HepG2 (cell line): ENCODE measurements around the gene NCOA5. TPM values are rescaled to one million over a fixed set of nuclear protein-coding genes. Genes with fewer than 3 reads are reported as not detected.
A peak's percentile ranks its signal among the peaks of the same experiment; 100 is the strongest.

ENCODE experiments used
- ARID2 ChIP-seq: sonication (generic); formaldehyde crosslinking; IDR thresholded peaks from 2 replicates; pipeline ENCODE4 v1.8.1; 2022; ENCODE audit warnings: mild to moderate bottlenecking, missing genetic modification reagents, borderline replicate concordance
- CBX5 ChIP-seq: sonication (generic); formaldehyde crosslinking; IDR thresholded peaks from 2 replicates; pipeline ENCODE4 v1.4.0; 2020; ENCODE audit warnings: missing genetic modification reagents, borderline replicate concordance
- HMGXB4 ChIP-seq, 2 experiments: sonication (generic) in 1 of 2; formaldehyde crosslinking in 1 of 2; IDR thresholded peaks; 2 replicates each; pipeline versions ENCODE4 v1.4.0 to v1.6.1; 2018 to 2020; ENCODE audit warnings: missing genetic modification reagents in 2 of 2, borderline replicate concordance in 1 of 2, low read depth in 1 of 2, mild to moderate bottlenecking in 1 of 2, missing biosample characterization in 1 of 2
- MIXL1 ChIP-seq: IDR thresholded peaks from 2 replicates; pipeline ENCODE4 v1.6.1; 2016
- MXD4 ChIP-seq: IDR thresholded peaks from 2 replicates; pipeline ENCODE4 v1.6.1; 2016; ENCODE audit warnings: mild to moderate bottlenecking, missing biosample characterization, missing genetic modification reagents
- NFIC ChIP-seq: IDR thresholded peaks from 2 replicates; pipeline ENCODE4 v1.6.1; 2012; ENCODE audit warnings: mild to moderate bottlenecking, low read length, inconsistent platforms
- RARA ChIP-seq: IDR thresholded peaks from 2 replicates; pipeline ENCODE4 v1.6.1; 2016; ENCODE audit warnings: missing genetic modification reagents, missing compliant biosample characterization
- RBM39 ChIP-seq: fragments of 200-400 bp; formaldehyde crosslinking; IDR thresholded peaks from one replicate; pipeline ENCODE4 v1.6.1; 2018; ENCODE audit warnings: antibody characterized with exemption, mild to moderate bottlenecking, low read depth, low read length; ENCODE audit not compliant: poor library complexity, severe bottlenecking
- SETDB1 ChIP-seq: sonication (generic); formaldehyde crosslinking; IDR thresholded peaks from 2 replicates; pipeline ENCODE4 v1.5.1; 2020; ENCODE audit warnings: missing genetic modification reagents, mild to moderate bottlenecking, borderline replicate concordance
- SSRP1 ChIP-seq: IDR thresholded peaks from 2 replicates; pipeline ENCODE4 v1.6.1; 2016; ENCODE audit warnings: control low read depth
- TFAP4 ChIP-seq: sonication (generic); IDR thresholded peaks from 2 replicates; pipeline ENCODE4 v1.6.1; 2016; ENCODE audit warnings: low read depth, borderline replicate concordance
- TRIM22 ChIP-seq: fragments of 450-650 bp; IDR thresholded peaks from 2 replicates; pipeline ENCODE4 v1.6.1; 2017
- ZHX1 ChIP-seq: sonication (generic); formaldehyde crosslinking; IDR thresholded peaks from 2 replicates; pipeline ENCODE4 v1.8.1; 2022; ENCODE audit warnings: low read depth, mild to moderate bottlenecking, missing genetic modification reagents
- ZNF253 ChIP-seq: sonication (generic); formaldehyde crosslinking; IDR thresholded peaks from 2 replicates; pipeline ENCODE4 v1.8.0; 2022; ENCODE audit warnings: mild to moderate bottlenecking, missing genetic modification reagents, borderline replicate concordance
- ZNF263 ChIP-seq: sonication (generic); formaldehyde crosslinking; IDR thresholded peaks from 2 replicates; pipeline ENCODE4 v1.4.0; 2020; ENCODE audit warnings: missing genetic modification reagents
- ZNF337 ChIP-seq: sonication (generic); formaldehyde crosslinking; IDR thresholded peaks from 2 replicates; pipeline ENCODE4 v1.5.1; 2020; ENCODE audit warnings: missing genetic modification reagents, low read depth, mild to moderate bottlenecking, borderline replicate concordance
- ZNF446 ChIP-seq: sonication (generic); formaldehyde crosslinking; IDR thresholded peaks from 2 replicates; pipeline ENCODE4 v1.5.0; 2020; ENCODE audit warnings: mild to moderate bottlenecking, missing genetic modification reagents
- ZNF598 ChIP-seq: sonication (generic); formaldehyde crosslinking; IDR thresholded peaks from 2 replicates; pipeline ENCODE4 v1.5.1; 2020; ENCODE audit warnings: mild to moderate bottlenecking, missing genetic modification reagents, borderline replicate concordance
- ZNF607 ChIP-seq: sonication (generic); formaldehyde crosslinking; IDR thresholded peaks from 2 replicates; pipeline ENCODE4 v1.5.1; 2020; ENCODE audit warnings: missing genetic modification reagents, mild to moderate bottlenecking, borderline replicate concordance
- ZNF841 ChIP-seq: sonication (generic); formaldehyde crosslinking; IDR thresholded peaks from 2 replicates; pipeline ENCODE4 v1.8.1; 2023; ENCODE audit warnings: missing genetic modification reagents, borderline replicate concordance
- ZNF883 ChIP-seq: sonication (generic); formaldehyde crosslinking; IDR thresholded peaks from 2 replicates; pipeline ENCODE4 v1.5.1; 2020; ENCODE audit warnings: mild to moderate bottlenecking, missing genetic modification reagents; ENCODE audit errors: not compliant biosample characterization
- polyA plus RNA-seq, 8 experiments: library from polyadenylated mRNA; depleted of rRNA in 3 of 8; stranded (reverse) in 7 of 8; unstranded in 1 of 8; fragments of >200 nt; fragmentation: Illumina TruSeq in 4 of 8; extraction: Trizol in 4 of 8; gene quantifications; 2 replicates each; pipeline versions ENCODE4 v1.2.1 to v1.2.3, GENCODE V29; 2011 to 2016; ENCODE audit warnings: low read depth in 4 of 8, missing spikeins in 1 of 8, mixed read lengths in 1 of 8; ENCODE audit not compliant: insufficient read depth in 1 of 8
- total RNA-seq, 5 experiments: library from RNA; depleted of rRNA; stranded (reverse); fragments of >200 nt; fragmentation: Illumina TruSeq; extraction: Trizol; gene quantifications; 2 replicates each; pipeline ENCODE4 v1.2.3, GENCODE V29; 2016; ENCODE audit warnings: low read depth in 1 of 5

NCOA5 gene
- total and polyA plus RNA-seq, 2 of the 13 experiments (the other 11 are each of a cell fraction or from before 2014, with no cell fraction given), result 16.5 to 28.4 TPM

GRCh38 chr20:46089417-46090388 lies at the start of gene NCOA5 (continued):
- TF ChIP-seq TRIM22 (no peak), NFIC (no peak), ZNF253 (CRISPR knock-in tag) (peak; percentile 94; the same call in 1 of the 2 replicates), ZNF607 (CRISPR knock-in tag) (peak; percentile 99), MXD4 (CRISPR knock-in tag) (peak; percentile 96), SETDB1 (CRISPR knock-in tag) (no peak), RBM39 (peak; percentile 61), ZNF446 (CRISPR knock-in tag) (peak; percentile 95; the same call in 1 of the 2 replicates), ZNF263 (CRISPR knock-in tag) (peak; percentile 61; the same call in 1 of the 2 replicates), CBX5 (CRISPR knock-in tag) (peak; percentile 42; the same call in 1 of the 2 replicates), SSRP1 (no peak), ZNF841 (CRISPR knock-in tag) (no peak; the same call in 1 of the 2 replicates), ZNF598 (CRISPR knock-in tag) (peak; percentile 89; the same call in 1 of the 2 replicates), ZHX1 (peak; percentile 97), ZNF337 (CRISPR knock-in tag) (peak; percentile 93; the same call in 1 of the 2 replicates), ARID2 (CRISPR knock-in tag) (peak; percentile 95), MIXL1 (CRISPR knock-in tag) (peak; percentile 93), ZNF883 (CRISPR knock-in tag) (peak; percentile 96), TFAP4 (peak; percentile 71; the same call in 1 of the 2 replicates), RARA (CRISPR knock-in tag) (peak; percentile 56), HMGXB4 (CRISPR knock-in tag; IDR thresholded peaks at IDR 0.05; ENCODE audit: borderline replicate concordance in 1 of 2, low read depth in 1 of 2) (peak; percentile 99)
